HUDEP-2 (cell line): Measurements from ENCODE around the gene FOXJ3.
A peak's percentile ranks its signal among the peaks of the same experiment; 100 is the strongest.
"Not testable (repeated sequence)": the region's sequence is repeated elsewhere in the genome, so short reads cannot be mapped to it uniquely, and the experiment has no call there.

ENCODE experiments used
- DNase-seq, 76 experiments: peaks; one replicate each; lab custom pipeline; 2025; ENCODE audit not compliant: unreplicated experiment in 76 of 76; lab: John Stamatoyannopoulos, UW

Gene FOXJ3

GRCh38 chr1:42259059-42259738, 75.8 kb downstream of the FOXJ3 start:
- DNase-seq = peak in 7 of 76 experiments; percentile 2 to 17 (median 3)

GRCh38 chr1:42258218-42258617, 76.8 kb downstream of the FOXJ3 start:
- no peak for DNase-seq

- DNase-seq = no peak
Measured at GRCh38 chr1:42251042-42251441, 84.0 kb downstream of the FOXJ3 start.

- DNase-seq = no peak
Measured at GRCh38 chr1:42250164-42250563, 84.9 kb downstream of the FOXJ3 start.

- no peak for DNase-seq
Measured at GRCh38 chr1:42240966-42241755, 93.9 kb downstream of the FOXJ3 start.

GRCh38 chr1:42239555-42239954, 95.5 kb downstream of the FOXJ3 start:
- no peak for DNase-seq

- no peak for DNase-seq
Measured at GRCh38 chr1:42239041-42239440, 96.0 kb downstream of the FOXJ3 start.

GRCh38 chr1:42231253-42231652, 103.8 kb downstream of the FOXJ3 start:
- no peak for DNase-seq

- DNase-seq = no peak
Measured at GRCh38 chr1:42228938-42229337, 106.1 kb downstream of the FOXJ3 start.

- no peak for DNase-seq
Measured at GRCh38 chr1:42223036-42223435, 112.0 kb downstream of the FOXJ3 start.

GRCh38 chr1:42221952-42222606, 113.0 kb downstream of the FOXJ3 start:
- peak in 3 of 76 experiments; percentile 8 to 24 (median 18) for DNase-seq

GRCh38 chr1:42221456-42221855, 113.6 kb downstream of the FOXJ3 start:
- peak in 5 of 76 experiments; percentile 3 to 30 (median 12) for DNase-seq

- DNase-seq = no peak
Measured at GRCh38 chr1:42219627-42220026, 115.4 kb downstream of the FOXJ3 start.

GRCh38 chr1:42214447-42214871, 120.6 kb downstream of the FOXJ3 start:
- no peak for DNase-seq

GRCh38 chr1:42211224-42211623, 123.8 kb downstream of the FOXJ3 start:
- peak in 1 of 76 experiments; percentile 11 for DNase-seq

- DNase-seq = peak in 12 of 76 experiments; percentile 3 to 60 (median 16)
Measured at GRCh38 chr1:42210421-42211133, 124.5 kb downstream of the FOXJ3 start.

- DNase-seq = no peak
Measured at GRCh38 chr1:42209526-42210251, 125.3 kb downstream of the FOXJ3 start.

GRCh38 chr1:42206930-42207329, 128.1 kb downstream of the FOXJ3 start:
- not testable (repeated sequence) for DNase-seq

GRCh38 chr1:42206164-42206563, 128.9 kb downstream of the FOXJ3 start:
- no peak for DNase-seq

- no peak for DNase-seq
Measured at GRCh38 chr1:42201986-42202385, 133.0 kb downstream of the FOXJ3 start.
